ENCODE results near the gene ATF4.
A peak's percentile ranks its signal among the peaks of the same experiment; 100 is the strongest.

Gene ATF4

GRCh38 chr22:39534591-39535356 lies 14.4 kb downstream of the ATF4 start:
- Histone ChIP-seq H3F3A (ENCODE audit: insufficient read depth) (peaks cover 12% of the 10 kb centered on the region), H3K36me3 (ENCODE audit: low read length) (no peaks in the 10 kb centered on the region), H3K9me2 (replicated peaks; ENCODE audit: insufficient read depth, low read length) (no peaks in the 10 kb centered on the region), H3K27ac (ENCODE audit: low read depth, low read length) (no peak overlapping the region), H4K20me1 (ENCODE audit: low read depth, low read length) (no peaks in the 10 kb centered on the region), H3K27me3 (ENCODE audit: low read length) (no peaks in the 10 kb centered on the region), H2AFZ (ENCODE audit: low read depth, low read length, severe bottlenecking) (peak overlapping the region; percentile 62), H3K9me3 (ENCODE audit: insufficient read depth, low read length) (no peaks in the 10 kb centered on the region), H3K4me3 (ENCODE audit: insufficient read depth, low read length, poor library complexity, severe bottlenecking) (no peak overlapping the region), H3K4me2 (ENCODE audit: low read depth, low read length, poor library complexity, severe bottlenecking) (no peak overlapping the region), H3K79me2 (ENCODE audit: insufficient read depth, low read length) (peaks cover 25% of the 10 kb centered on the region), H3K9ac (ENCODE audit: low read length) (no peak overlapping the region)
- TF ChIP-seq EZH2phosphoT487 (conservative IDR thresholded peaks at IDR 0.05; ENCODE audit: low read length), result no peak
- TF ChIP-seq CTCF (IDR thresholded peaks at IDR 0.05; ENCODE audit: insufficient read depth, low read length, poor library complexity, severe bottlenecking), result peak; percentile 58

GRCh38 chr22:39535357-39535725 lies 15.0 kb downstream of the ATF4 start:
- no peak overlapping the region for H2AFZ ChIP-seq (ENCODE audit: low read depth, low read length, severe bottlenecking)
- H4K20me1 ChIP-seq (ENCODE audit: low read depth, low read length), result no peaks in the 10 kb centered on the region
- no peaks in the 10 kb centered on the region for H3K36me3 ChIP-seq (ENCODE audit: low read length)
- H3K4me3 ChIP-seq (ENCODE audit: insufficient read depth, low read length, poor library complexity, severe bottlenecking), result no peak overlapping the region
- no peaks in the 10 kb centered on the region for H3K9me3 ChIP-seq (ENCODE audit: insufficient read depth, low read length)
- H3K79me2 ChIP-seq (ENCODE audit: insufficient read depth, low read length), result peaks cover 21% of the 10 kb centered on the region
- H3F3A ChIP-seq (ENCODE audit: insufficient read depth), result peaks cover 7% of the 10 kb centered on the region; the same call in 1 of the 2 replicates
- H3K27me3 ChIP-seq (ENCODE audit: low read length), result no peaks in the 10 kb centered on the region
- H3K9me2 ChIP-seq (replicated peaks; ENCODE audit: insufficient read depth, low read length), result no peaks in the 10 kb centered on the region
- H3K4me2 ChIP-seq (ENCODE audit: low read depth, low read length, poor library complexity, severe bottlenecking), result no peak overlapping the region
- no peak overlapping the region for H3K27ac ChIP-seq (ENCODE audit: low read depth, low read length)
- TF ChIP-seq EZH2phosphoT487 (conservative IDR thresholded peaks at IDR 0.05; ENCODE audit: low read length) (no peak), CTCF (IDR thresholded peaks at IDR 0.05; ENCODE audit: insufficient read depth, low read length, poor library complexity, severe bottlenecking) (no peak)
- H3K9ac ChIP-seq (ENCODE audit: low read length), result no peak overlapping the region

- Histone ChIP-seq H3K9me2 (replicated peaks; ENCODE audit: insufficient read depth, low read length) (no peaks in the 10 kb centered on the region), H3K9ac (ENCODE audit: low read length) (no peak overlapping the region), H3K27me3 (ENCODE audit: low read length) (no peaks in the 10 kb centered on the region), H3K79me2 (ENCODE audit: insufficient read depth, low read length) (peaks cover 15% of the 10 kb centered on the region), H2AFZ (ENCODE audit: low read depth, low read length, severe bottlenecking) (no peak overlapping the region), H3K36me3 (ENCODE audit: low read length) (no peaks in the 10 kb centered on the region), H3K4me3 (ENCODE audit: insufficient read depth, low read length, poor library complexity, severe bottlenecking) (no peak overlapping the region), H3F3A (ENCODE audit: insufficient read depth) (peaks cover 7% of the 10 kb centered on the region; the same call in 1 of the 2 replicates), H3K27ac (ENCODE audit: low read depth, low read length) (no peak overlapping the region), H3K4me2 (ENCODE audit: low read depth, low read length, poor library complexity, severe bottlenecking) (no peak overlapping the region), H3K9me3 (ENCODE audit: insufficient read depth, low read length) (no peaks in the 10 kb centered on the region), H4K20me1 (ENCODE audit: low read depth, low read length) (no peaks in the 10 kb centered on the region)
- TF ChIP-seq CTCF (IDR thresholded peaks at IDR 0.05; ENCODE audit: insufficient read depth, low read length, poor library complexity, severe bottlenecking), result no peak
- no peak for TF ChIP-seq EZH2phosphoT487 (conservative IDR thresholded peaks at IDR 0.05; ENCODE audit: low read length)
Observed at GRCh38 chr22:39535831-39536449, 15.6 kb downstream of the ATF4 start.

Measured in SU-DHL-6 (cell line).